ENCODE data around the gene CFAP77.

Gene CFAP77

DNA sequence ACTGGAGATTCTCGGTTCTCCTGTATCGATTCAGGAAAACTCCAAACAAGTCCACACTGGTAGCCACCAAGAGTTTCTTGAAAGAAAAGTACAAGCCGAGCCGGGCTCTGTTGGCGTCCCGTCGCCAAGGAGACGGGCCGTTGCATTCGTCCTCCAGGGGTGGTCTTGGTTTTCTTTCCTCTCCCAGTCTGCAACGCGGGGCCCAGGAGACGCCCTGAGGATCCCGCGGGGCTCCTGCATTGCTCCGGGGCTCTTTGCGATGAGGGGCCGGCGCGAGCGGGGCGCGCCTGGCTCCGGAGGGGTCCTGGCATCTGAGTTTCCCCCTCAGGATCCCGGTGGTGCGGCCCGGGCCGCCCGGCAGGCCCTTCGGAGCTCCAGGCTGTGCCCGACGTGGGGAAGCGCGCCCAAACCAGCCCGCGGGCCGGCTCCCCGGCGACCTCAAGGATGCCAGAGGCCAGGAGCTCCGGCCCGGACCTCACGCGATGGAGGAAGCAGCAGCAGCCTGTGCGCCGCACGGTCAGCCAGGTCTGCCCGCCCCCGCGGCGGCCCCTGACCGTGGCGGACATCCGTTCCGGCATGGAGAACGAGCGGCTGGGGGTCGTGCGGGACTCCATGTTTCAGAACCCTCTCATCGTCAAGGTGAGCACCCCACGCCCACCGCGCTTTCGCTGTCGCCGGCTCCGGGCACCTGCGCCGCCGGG lies at the start of gene CFAP77:
Gene CFAP77 (plus strand): TSS at position 384 of the 701 bp plus-strand sequence. CDS start 61 bp downstream, at position 445.
- no peaks in the 10 kb centered on the region for H3K36me3 ChIP-seq (ENCODE audit: control insufficient read depth, insufficient read depth, low read length)
- TF ChIP-seq, protein P1, sequence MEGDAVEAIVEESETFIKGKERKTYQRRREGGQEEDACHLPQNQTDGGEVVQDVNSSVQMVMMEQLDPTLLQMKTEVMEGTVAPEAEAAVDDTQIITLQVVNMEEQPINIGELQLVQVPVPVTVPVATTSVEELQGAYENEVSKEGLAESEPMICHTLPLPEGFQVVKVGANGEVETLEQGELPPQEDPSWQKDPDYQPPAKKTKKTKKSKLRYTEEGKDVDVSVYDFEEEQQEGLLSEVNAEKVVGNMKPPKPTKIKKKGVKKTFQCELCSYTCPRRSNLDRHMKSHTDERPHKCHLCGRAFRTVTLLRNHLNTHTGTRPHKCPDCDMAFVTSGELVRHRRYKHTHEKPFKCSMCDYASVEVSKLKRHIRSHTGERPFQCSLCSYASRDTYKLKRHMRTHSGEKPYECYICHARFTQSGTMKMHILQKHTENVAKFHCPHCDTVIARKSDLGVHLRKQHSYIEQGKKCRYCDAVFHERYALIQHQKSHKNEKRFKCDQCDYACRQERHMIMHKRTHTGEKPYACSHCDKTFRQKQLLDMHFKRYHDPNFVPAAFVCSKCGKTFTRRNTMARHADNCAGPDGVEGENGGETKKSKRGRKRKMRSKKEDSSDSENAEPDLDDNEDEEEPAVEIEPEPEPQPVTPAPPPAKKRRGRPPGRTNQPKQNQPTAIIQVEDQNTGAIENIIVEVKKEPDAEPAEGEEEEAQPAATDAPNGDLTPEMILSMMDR (IDR thresholded peaks at IDR 0.05; ENCODE audit: insufficient read depth, low read length, poor library complexity, severe bottlenecking): no peak
- DNase-seq (ENCODE audit: extremely low read depth, insufficient read length): peak; percentile 71

DNA sequence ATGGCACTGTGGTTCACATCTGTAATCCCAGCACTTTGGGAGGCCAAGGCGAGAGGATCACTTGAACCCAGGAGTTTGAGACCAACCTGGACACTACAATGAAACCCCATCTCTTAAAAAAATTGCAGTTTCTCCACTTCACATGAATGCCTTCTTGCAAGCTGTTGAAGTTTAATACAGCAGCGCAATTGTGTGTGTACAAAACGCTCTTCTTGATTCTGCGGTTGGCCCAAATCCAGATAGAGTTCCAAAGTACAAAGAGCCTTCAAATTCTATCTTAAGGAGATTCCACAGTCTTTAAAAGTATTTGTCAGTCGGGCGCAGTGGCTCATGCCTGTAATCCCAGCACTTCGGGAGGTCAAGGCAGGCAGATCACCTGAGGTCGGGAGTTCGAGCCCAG lies 45.9 kb upstream of the CFAP77 start:
- DNase-seq (ENCODE audit: extremely low read depth, insufficient read length): no peak
- TF ChIP-seq, protein P1 (IDR thresholded peaks at IDR 0.05; ENCODE audit: insufficient read depth, low read length, poor library complexity, severe bottlenecking): no peak
- H3K36me3 ChIP-seq (ENCODE audit: control insufficient read depth, insufficient read depth, low read length): no peaks in the 10 kb centered on the region
- no peaks in the 10 kb centered on the region for H3K27me3 ChIP-seq (replicated peaks; ENCODE audit: control insufficient read depth, insufficient read depth, low read length)
- H3K4me3 ChIP-seq (replicated peaks; ENCODE audit: low read depth, low read length): no peak overlapping the region

More for the DNA sequence above, at the start of gene CFAP77:
- Histone ChIP-seq H3K4me3 (replicated peaks; ENCODE audit: low read depth, low read length) (peak within 1 kb of the TSS; percentile 42), H3K27me3 (replicated peaks; ENCODE audit: control insufficient read depth, insufficient read depth, low read length) (peaks cover 2% of the 10 kb centered on the region; the same call in 1 of the 2 replicates)

- Histone ChIP-seq H3K4me3 (replicated peaks; ENCODE audit: low read depth, low read length) (no peak overlapping the region), H3K36me3 (ENCODE audit: control insufficient read depth, insufficient read depth, low read length) (no peaks in the 10 kb centered on the region), H3K27me3 (replicated peaks; ENCODE audit: control insufficient read depth, insufficient read depth, low read length) (no peaks in the 10 kb centered on the region)
- TF ChIP-seq, protein P1 (IDR thresholded peaks at IDR 0.05; ENCODE audit: insufficient read depth, low read length, poor library complexity, severe bottlenecking): no peak
- no peak for DNase-seq (ENCODE audit: extremely low read depth, insufficient read length)
Measured at GRCh38 chr9:132365986-132366385, 44.0 kb upstream of the CFAP77 start.

GRCh38 chr9:132366481-132366880 lies 43.5 kb upstream of the CFAP77 start:
- Histone ChIP-seq H3K27me3 (replicated peaks; ENCODE audit: control insufficient read depth, insufficient read depth, low read length) (no peaks in the 10 kb centered on the region), H3K36me3 (ENCODE audit: control insufficient read depth, insufficient read depth, low read length) (no peaks in the 10 kb centered on the region), H3K4me3 (replicated peaks; ENCODE audit: low read depth, low read length) (no peak overlapping the region)
- TF ChIP-seq, protein P1 (IDR thresholded peaks at IDR 0.05; ENCODE audit: insufficient read depth, low read length, poor library complexity, severe bottlenecking): no peak
- no peak for DNase-seq (ENCODE audit: extremely low read depth, insufficient read length)

DNA sequence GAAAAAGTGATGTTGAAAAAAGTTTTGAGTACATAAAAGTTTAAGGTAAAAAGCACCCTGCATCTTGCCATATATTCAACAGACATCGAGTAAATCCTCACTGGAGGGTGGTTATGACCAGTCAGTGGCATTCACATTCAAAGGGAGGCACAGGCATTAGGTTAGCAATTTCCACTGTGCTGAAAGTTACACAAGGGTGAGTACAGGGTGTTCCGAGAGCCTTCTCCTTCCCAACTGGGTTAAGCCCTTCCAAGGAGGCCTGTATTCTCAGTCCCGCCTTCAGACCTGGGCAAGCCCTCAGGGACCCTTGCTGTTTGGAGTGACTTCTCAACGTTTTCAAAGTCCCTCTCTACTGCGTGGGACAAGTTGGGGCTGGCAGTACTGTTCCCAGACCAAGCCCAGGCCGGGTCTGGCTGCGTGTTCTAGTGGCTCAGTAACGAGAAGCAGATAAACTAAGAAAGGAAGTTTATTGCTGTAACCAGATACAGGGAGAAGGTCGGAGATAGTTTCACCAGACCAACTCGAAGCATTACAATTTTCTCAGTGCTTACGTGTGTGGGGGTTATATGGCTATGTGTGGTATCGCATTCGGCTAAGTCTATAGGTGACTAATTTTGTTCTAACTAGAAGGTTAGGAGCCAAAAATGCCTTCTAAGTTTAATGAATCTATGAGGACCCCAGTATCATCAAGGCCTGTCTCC lies 42.2 kb upstream of the CFAP77 start:
- Histone ChIP-seq H3K27me3 (replicated peaks; ENCODE audit: control insufficient read depth, insufficient read depth, low read length) (no peaks in the 10 kb centered on the region), H3K4me3 (replicated peaks; ENCODE audit: low read depth, low read length) (no peak overlapping the region), H3K36me3 (ENCODE audit: control insufficient read depth, insufficient read depth, low read length) (no peaks in the 10 kb centered on the region)
- DNase-seq (ENCODE audit: extremely low read depth, insufficient read length): no peak
- TF ChIP-seq, protein P1 (IDR thresholded peaks at IDR 0.05; ENCODE audit: insufficient read depth, low read length, poor library complexity, severe bottlenecking): no peak

Data from GM06990 (cell line).